ENCODE results near the gene CELA1.
"Not testable (repeated sequence)": the region's sequence is repeated elsewhere in the genome, so short reads cannot be mapped to it uniquely, and the experiment has no call there.

Gene CELA1

DNA sequence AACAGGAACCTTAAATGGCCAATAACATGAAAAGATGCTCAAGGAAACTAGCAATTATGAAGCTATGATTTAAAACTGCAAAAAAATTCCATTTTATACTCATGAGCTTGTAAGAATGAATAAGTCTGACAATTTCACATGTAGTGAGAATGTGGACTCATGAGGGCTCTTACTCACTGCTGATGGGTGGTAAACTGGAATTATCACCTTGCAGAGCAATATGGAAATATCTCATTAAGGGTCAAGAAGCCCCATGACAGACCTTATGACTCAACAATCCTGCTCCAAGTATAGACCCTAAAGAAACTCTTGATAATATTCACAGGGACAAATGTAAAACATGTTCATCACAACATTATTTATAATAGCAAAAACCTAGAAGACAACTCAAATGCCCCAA lies 52.8 kb downstream of the CELA1 start:
- no peak for DNase-seq (ENCODE audit: insufficient read length, low spot score)
- TF ChIP-seq POLR2AphosphoS5 (IDR thresholded peaks at IDR 0.05; ENCODE audit: low read depth, low read length) = no peak
- no peak for TF ChIP-seq PAX5 (IDR thresholded peaks at IDR 0.05; ENCODE audit: insufficient read depth, low read length, severe bottlenecking)
- no peak for TF ChIP-seq TAF1 (IDR thresholded peaks at IDR 0.05; ENCODE audit: low read depth, low read length)
- TF ChIP-seq SPI1 (IDR thresholded peaks at IDR 0.05; ENCODE audit: low read depth, low read length) = no peak
- no peak for TF ChIP-seq POU2F2 (IDR thresholded peaks at IDR 0.05; ENCODE audit: low read depth, low read length)
- TF ChIP-seq POLR2A (IDR thresholded peaks at IDR 0.05; ENCODE audit: low read depth, low read length) = no peak
- FAIRE-seq = no peak

DNA sequence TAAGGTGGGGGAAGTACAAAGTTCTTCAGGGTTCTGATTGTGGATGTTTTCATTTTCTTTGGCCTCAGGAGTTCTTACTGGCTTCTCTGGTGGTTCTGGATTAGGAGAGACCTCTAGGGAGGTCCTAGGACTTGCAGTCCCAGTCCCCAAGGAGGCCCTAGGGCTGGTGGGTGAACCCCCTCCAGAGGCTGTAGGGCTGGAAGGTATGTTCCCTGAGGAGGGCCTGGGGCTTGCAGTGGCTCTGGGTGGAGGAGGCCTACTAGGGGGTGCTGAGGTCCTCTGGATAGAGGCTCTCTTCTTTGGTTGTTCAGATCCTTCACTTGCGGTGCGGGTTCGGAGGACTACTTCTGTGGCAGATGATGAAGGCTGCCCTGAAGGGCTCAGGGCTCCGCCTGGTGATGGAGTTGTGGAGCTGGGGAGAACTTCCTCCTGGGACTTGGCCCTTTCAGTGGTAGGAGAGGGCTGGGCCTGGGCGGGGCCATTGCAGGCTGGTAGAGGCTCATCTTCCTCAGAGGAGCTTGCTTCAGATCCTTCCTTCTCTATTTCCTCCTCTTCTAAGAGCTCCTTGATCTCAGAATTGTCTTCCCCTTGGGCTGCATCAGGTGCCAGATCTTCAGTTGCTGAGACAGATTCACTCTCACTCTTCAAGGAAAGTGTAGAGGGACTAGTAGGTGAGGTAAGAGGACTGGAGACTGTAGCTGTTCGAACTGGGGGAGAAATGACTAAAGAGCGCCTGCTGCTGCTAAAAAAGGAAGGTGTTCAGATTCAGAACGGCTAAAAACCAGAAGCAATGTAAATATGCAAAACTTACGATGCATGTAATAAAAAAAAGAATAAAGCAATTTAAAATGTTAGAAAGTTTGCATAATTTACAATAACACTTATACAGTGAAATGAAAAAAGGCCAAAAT lies 54.6 kb downstream of the CELA1 start:
- DNase-seq (ENCODE audit: insufficient read length, low spot score) = not testable (repeated sequence)
- peak; percentile 26 for FAIRE-seq

GRCh38 chr12:51285843-51286242 lies 60.6 kb downstream of the CELA1 start:
- TF ChIP-seq POU2F2 (IDR thresholded peaks at IDR 0.05; ENCODE audit: low read depth, low read length) (no peak), POLR2A (IDR thresholded peaks at IDR 0.05; ENCODE audit: low read depth, low read length) (no peak), POLR2AphosphoS5 (IDR thresholded peaks at IDR 0.05; ENCODE audit: low read depth, low read length) (no peak), TAF1 (IDR thresholded peaks at IDR 0.05; ENCODE audit: low read depth, low read length) (no peak), SPI1 (IDR thresholded peaks at IDR 0.05; ENCODE audit: low read depth, low read length) (no peak), PAX5 (IDR thresholded peaks at IDR 0.05; ENCODE audit: insufficient read depth, low read length, severe bottlenecking) (no peak)

GRCh38 chr12:51281202-51281924 lies 65.1 kb downstream of the CELA1 start:
- DNase-seq (ENCODE audit: insufficient read length, low spot score) = no peak
- no peak for TF ChIP-seq POLR2A (IDR thresholded peaks at IDR 0.05; ENCODE audit: low read depth, low read length)
- TF ChIP-seq TAF1 (IDR thresholded peaks at IDR 0.05; ENCODE audit: low read depth, low read length) = no peak
- no peak for TF ChIP-seq POLR2AphosphoS5 (IDR thresholded peaks at IDR 0.05; ENCODE audit: low read depth, low read length)
- no peak for TF ChIP-seq POU2F2 (IDR thresholded peaks at IDR 0.05; ENCODE audit: low read depth, low read length)
- no peak for TF ChIP-seq PAX5 (IDR thresholded peaks at IDR 0.05; ENCODE audit: insufficient read depth, low read length, severe bottlenecking)
- no peak for TF ChIP-seq SPI1 (IDR thresholded peaks at IDR 0.05; ENCODE audit: low read depth, low read length)
- FAIRE-seq = no peak

More at GRCh38 chr12:51285843-51286242, 60.6 kb downstream of the CELA1 start:
- FAIRE-seq = no peak
- DNase-seq (ENCODE audit: insufficient read length, low spot score) = no peak

Measured in GM12891 (cell line).